HepG2 (cell line): Measurements from ENCODE around the gene RAB6B. TPM values are rescaled to one million over a fixed set of nuclear protein-coding genes. Genes with fewer than 3 reads are reported as not detected.

ENCODE experiments used
- ATAC-seq: fragments of 200-7000 bp; cut with Tn5 transposase; 3 replicates; pipeline ENCODE4 v1.9.1; 2020; ENCODE audit warnings: mild to moderate bottlenecking, moderate library complexity
- BruUV-seq: library from RNA; stranded (reverse); fragments of 400-500 nt; replicated peaks from 2 replicates; lab custom pipeline; 2021; lab: Mats Ljungman, UMichigan
- CTCF ChIA-PET: fragments of 300-600 bp; formaldehyde crosslinking; extraction: SDS; loops from one replicate; lab custom pipeline; 2021; ENCODE audit warnings: low total read pairs, inconsistent platforms, low intra/inter-chr PET ratio; lab: Yijun Ruan, JAX
- POLR2A ChIA-PET: fragments of 350-600 bp; sonication (Branson Sonifier 250); formaldehyde crosslinking; loops from one replicate; lab custom pipeline; 2020; ENCODE audit warnings: antibody characterized with exemption, inconsistent platforms; lab: Yijun Ruan, JAX
- DNase-seq: peaks from one replicate; pipeline ENCODE4 v3.0.0-alpha.2; 2015; ENCODE audit warnings: low spot score
- FAIRE-seq: peaks from 3 replicates; lab custom pipeline; 2011; peaks lifted over from hg19 to GRCh38; lab: Jason Lieb, UNC
- H2AFZ ChIP-seq: one replicate; pipeline ENCODE4 v1.6.1; 2011; ENCODE audit warnings: low read length, inconsistent platforms
- H3K27ac ChIP-seq: fragments of 300-600 bp; 3 replicates; pipeline ENCODE4 v1.8.0; 2011; ENCODE audit warnings: mixed run types, mild to moderate bottlenecking, mixed read lengths, low read length, inconsistent platforms; ENCODE audit not compliant: insufficient read depth; ENCODE audit errors: extremely low read length
- H3K27me3 ChIP-seq, 2 experiments: fragments of 200-600 bp in 1 of 2; 2 replicates in 1 of 2; 3 replicates in 1 of 2; pipeline versions ENCODE4 v1.6.0 to v1.8.0; 2011; ENCODE audit warnings: low read length in 2 of 2, mild to moderate bottlenecking in 2 of 2, moderate library complexity in 2 of 2, inconsistent platforms in 1 of 2; ENCODE audit not compliant: insufficient read depth in 2 of 2, control insufficient read depth in 1 of 2
- H3K36me3 ChIP-seq, 2 experiments: fragments of 200-600 bp in 1 of 2; replicated peaks in 1 of 2; 2 replicates in 1 of 2; 3 replicates in 1 of 2; pipeline versions ENCODE4 v1.5.1 to v1.8.0; 2011; ENCODE audit warnings: low read length in 2 of 2, inconsistent platforms in 1 of 2; ENCODE audit not compliant: insufficient read depth in 2 of 2, control insufficient read depth in 1 of 2
- H3K4me1 ChIP-seq: 2 replicates; pipeline ENCODE4 v1.5.1; 2012; ENCODE audit warnings: low read length, inconsistent platforms; ENCODE audit not compliant: insufficient read depth
- H3K4me2 ChIP-seq: 2 replicates; pipeline ENCODE4 v1.6.0; 2011; ENCODE audit warnings: low read depth, low read length, inconsistent platforms
- H3K4me3 ChIP-seq, 3 experiments: fragments of 200-600 bp in 1 of 3; sonication (generic), shearing (Covaris generic) in 1 of 3; replicated peaks in 1 of 3; 2 replicates each; pipeline ENCODE4 v1.5.1; 2011 to 2016; ENCODE audit warnings: low read length in 3 of 3, inconsistent platforms in 2 of 3, low read depth in 2 of 3, mild to moderate bottlenecking in 2 of 3, control low read depth in 1 of 3, mixed read lengths in 1 of 3; ENCODE audit not compliant: insufficient read depth in 1 of 3
- H3K79me2 ChIP-seq: one replicate; pipeline ENCODE4 v1.6.1; 2011; ENCODE audit warnings: low read length, inconsistent platforms; ENCODE audit not compliant: insufficient read depth
- H3K9ac ChIP-seq: 2 replicates; pipeline ENCODE4 v1.6.0; 2011; ENCODE audit warnings: mild to moderate bottlenecking, low read depth, low read length, inconsistent platforms; ENCODE audit not compliant: insufficient read depth
- H3K9me3 ChIP-seq: 2 replicates; pipeline ENCODE4 v1.5.1; 2012; ENCODE audit warnings: mild to moderate bottlenecking, low read length
- H4K20me1 ChIP-seq: 2 replicates; pipeline ENCODE4 v1.6.0; 2011; ENCODE audit warnings: inconsistent platforms, mild to moderate bottlenecking, low read length, moderate library complexity; ENCODE audit not compliant: insufficient read depth
- CREB1 ChIP-seq, 2 experiments: fragments of 450-650 bp in 1 of 2; IDR thresholded peaks; 2 replicates each; pipeline ENCODE4 v1.6.1; 2016 to 2017; ENCODE audit warnings: control low read depth in 1 of 2, mild to moderate bottlenecking in 1 of 2, missing compliant biosample characterization in 1 of 2, missing genetic modification characterization in 1 of 2
- DNMT1 ChIP-seq: sonication (generic); formaldehyde crosslinking; IDR thresholded peaks from 2 replicates; pipeline ENCODE4 v1.5.1; 2020; ENCODE audit warnings: mild to moderate bottlenecking, missing genetic modification reagents
- IKZF4 ChIP-seq: sonication (generic); formaldehyde crosslinking; IDR thresholded peaks from 2 replicates; pipeline ENCODE4 v1.5.1; 2020; ENCODE audit warnings: borderline replicate concordance, mild to moderate bottlenecking, low read depth, missing genetic modification reagents; ENCODE audit errors: not compliant biosample characterization
- JUND ChIP-seq: sonication (generic); formaldehyde crosslinking; IDR thresholded peaks from 2 replicates; pipeline ENCODE4 v1.8.0; 2022; ENCODE audit warnings: mild to moderate bottlenecking, missing genetic modification reagents
- KAT2B ChIP-seq: fragments of 150-350 bp; IDR thresholded peaks from 2 replicates; pipeline ENCODE4 v1.6.1; 2014; ENCODE audit warnings: low read depth, low read length, borderline replicate concordance
- KLF15 ChIP-seq: sonication (generic); formaldehyde crosslinking; IDR thresholded peaks from 2 replicates; pipeline ENCODE4 v1.8.1; 2023; ENCODE audit warnings: borderline replicate concordance, mild to moderate bottlenecking, inconsistent platforms, missing genetic modification reagents, mixed read lengths
- MAFK ChIP-seq, 2 experiments: IDR thresholded peaks in 1 of 2; conservative IDR thresholded peaks in 1 of 2; 2 replicates each; pipeline ENCODE4 v1.6.1; 2011; ENCODE audit warnings: improper control_type of control experiment in 2 of 2, low read length in 2 of 2
- MTF2 ChIP-seq: sonication (generic); formaldehyde crosslinking; IDR thresholded peaks from 2 replicates; pipeline ENCODE4 v1.5.0; 2020; ENCODE audit warnings: missing genetic modification reagents, borderline replicate concordance
- PLRG1 ChIP-seq: fragments of 450-650 bp; conservative IDR thresholded peaks from 2 replicates; pipeline ENCODE4 v1.6.1; 2016
- SMYD3 ChIP-seq: sonication (generic); formaldehyde crosslinking; IDR thresholded peaks from 2 replicates; pipeline ENCODE4 v1.8.1; 2023; ENCODE audit warnings: mild to moderate bottlenecking, missing genetic modification reagents
- SP140L ChIP-seq: sonication (generic); formaldehyde crosslinking; IDR thresholded peaks from 2 replicates; pipeline ENCODE4 v1.4.0; 2020; ENCODE audit warnings: missing genetic modification reagents, borderline replicate concordance
- SUZ12 ChIP-seq: fragments of 150-350 bp; IDR thresholded peaks from 2 replicates; pipeline ENCODE4 v1.6.1; 2014; ENCODE audit warnings: low read depth, low read length
- TBX2 ChIP-seq: sonication (generic); formaldehyde crosslinking; IDR thresholded peaks from 2 replicates; pipeline ENCODE4 v1.5.0; 2020; ENCODE audit warnings: missing genetic modification reagents, mild to moderate bottlenecking, borderline replicate concordance
- ZNF205 ChIP-seq: IDR thresholded peaks from 2 replicates; pipeline ENCODE4 v1.6.1; 2018; ENCODE audit warnings: missing biosample characterization, missing genetic modification reagents
- ZNF260 ChIP-seq: sonication (generic); formaldehyde crosslinking; IDR thresholded peaks from 2 replicates; pipeline ENCODE4 v1.4.0; 2020; ENCODE audit warnings: missing genetic modification reagents, low read depth, mild to moderate bottlenecking, borderline replicate concordance
- ZNF281 ChIP-seq: sonication (generic); formaldehyde crosslinking; IDR thresholded peaks from 2 replicates; pipeline ENCODE4 v1.4.0; 2020; ENCODE audit warnings: missing genetic modification reagents, borderline replicate concordance
- ZNF629 ChIP-seq: sonication (generic); formaldehyde crosslinking; conservative IDR thresholded peaks from 2 replicates; pipeline ENCODE4 v1.5.0; 2020; ENCODE audit warnings: missing genetic modification reagents
- WGBS: methylation state at CpG from one replicate; pipeline ENCODE4 v1.1.6; 2017; ENCODE audit warnings: low lambda C conversion rate; 5-methylcytosine and 5-hydroxymethylcytosine counted together
- in situ Hi-C: cut with HindIII; loops from 2 replicates; pipeline ENCODE4 v1.10.0; 2017; ENCODE audit warnings: low pct_unique_long_range_greater_than_20kb; ENCODE audit not compliant: extremely low pct_ligation_motif_present
- intact Hi-C: fragments of 100-400 bp; cut with micrococcal nuclease; formaldehyde crosslinking; loops from one replicate; pipeline ENCODE4 v1.10.0; 2022; ENCODE audit not compliant: unreplicated experiment
- polyA plus RNA-seq, 8 experiments: library from polyadenylated mRNA; depleted of rRNA in 3 of 8; stranded (reverse) in 7 of 8; unstranded in 1 of 8; fragments of >200 nt; fragmentation: Illumina TruSeq in 4 of 8; extraction: Trizol in 4 of 8; gene quantifications; 2 replicates each; pipeline versions ENCODE4 v1.2.1 to v1.2.3, GENCODE V29; 2011 to 2016; ENCODE audit warnings: low read depth in 4 of 8, missing spikeins in 1 of 8, mixed read lengths in 1 of 8; ENCODE audit not compliant: insufficient read depth in 1 of 8
- total RNA-seq, 5 experiments: library from RNA; depleted of rRNA; stranded (reverse); fragments of >200 nt; fragmentation: Illumina TruSeq; extraction: Trizol; gene quantifications; 2 replicates each; pipeline ENCODE4 v1.2.3, GENCODE V29; 2016; ENCODE audit warnings: low read depth in 1 of 5
- TF ChIP-seq, protein P1 (sequence below): sonication (generic); formaldehyde crosslinking; IDR thresholded peaks from 2 replicates; pipeline ENCODE4 v1.9.0; 2021; ENCODE audit warnings: missing genetic modification reagents, borderline replicate concordance

RAB6B gene
- total and polyA plus RNA-seq, 2 of the 13 experiments (the other 11 are each of a cell fraction or from before 2014, with no cell fraction given), result 0.16 TPM; not detected in 1

GRCh38 chr3:133805702-133806475, 89.8 kb downstream of the RAB6B start, which contains the start of gene SRPRB (continued):
- TF ChIP-seq JUND (no peak), KAT2B (no peak), TBX2 (CRISPR knock-in tag) (peak; percentile 56), ZNF281 (CRISPR knock-in tag) (no peak), MAFK (conservative IDR thresholded peaks at IDR 0.05 in 1 of 2, IDR thresholded peaks at IDR 0.05 in 1 of 2; ENCODE audit: low read length in 2 of 2) (no peak), SMYD3 (CRISPR knock-in tag) (no peak), PLRG1 (no peak)

DNA sequence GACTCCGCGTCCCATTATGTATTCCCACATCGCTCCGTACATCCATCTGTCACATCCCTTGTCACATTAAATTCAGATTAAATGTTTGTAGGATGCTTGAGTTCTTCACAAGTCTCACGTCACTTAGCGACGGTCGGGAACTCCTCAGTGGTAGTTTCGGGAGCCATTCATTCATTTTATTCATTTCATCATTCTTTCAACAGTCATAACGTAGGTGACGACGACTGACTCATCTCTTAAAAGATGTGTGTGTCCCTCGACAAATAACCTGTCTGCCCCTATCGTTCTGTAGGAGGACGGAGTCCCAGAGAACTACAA, 90.3 kb downstream of the RAB6B start:
- Histone ChIP-seq H3K27ac (no peak overlapping the region), H3K4me2 (peak overlapping the region; percentile 78), H3K36me3 (peaks cover 3 to 10% of the 10 kb centered on the region in 2 experiments; a peak in 3 of 5 replicates), H3K27me3 (no peaks in the 10 kb centered on the region; a peak in 1 of 5 replicates), H3K9me3 (no peaks in the 10 kb centered on the region), H3K9ac (no peak overlapping the region), H3K4me3 (peak overlapping the region; percentile 77 to 91 (median 85)), H3K79me2 (peaks cover 18% of the 10 kb centered on the region), H3K4me1 (peaks cover 30% of the 10 kb centered on the region), H4K20me1 (no peaks in the 10 kb centered on the region), H2AFZ (peak overlapping the region; percentile 98)
- 16% methylated on average over 15 of the region's 15 CpGs for WGBS
- BruUV-seq, result no TSS peak
- intact Hi-C loops (loop anchor here (5.0 kb wide), 1 partner anchor 58 kb away; the partner anchor contains the start of gene TF), in situ Hi-C loops (no loop called here)
- CTCF ChIA-PET, result no interaction called here
- DNase-seq (no peak), FAIRE-seq (peak; percentile 89), ATAC-seq (no peak)
- POLR2A ChIA-PET, result interaction anchor here (1.5 kb wide), 1 partner anchor 59 kb away, joined by 4 read pairs; the partner anchor contains the start of gene TF
- no peak for TF ChIP-seq ZNF260
- TF ChIP-seq DNMT1 (CRISPR knock-in tag), result 0 out of 2 replicates have a peak, but pooled peaks have one; percentile 10
- TF ChIP-seq, protein P1, sequence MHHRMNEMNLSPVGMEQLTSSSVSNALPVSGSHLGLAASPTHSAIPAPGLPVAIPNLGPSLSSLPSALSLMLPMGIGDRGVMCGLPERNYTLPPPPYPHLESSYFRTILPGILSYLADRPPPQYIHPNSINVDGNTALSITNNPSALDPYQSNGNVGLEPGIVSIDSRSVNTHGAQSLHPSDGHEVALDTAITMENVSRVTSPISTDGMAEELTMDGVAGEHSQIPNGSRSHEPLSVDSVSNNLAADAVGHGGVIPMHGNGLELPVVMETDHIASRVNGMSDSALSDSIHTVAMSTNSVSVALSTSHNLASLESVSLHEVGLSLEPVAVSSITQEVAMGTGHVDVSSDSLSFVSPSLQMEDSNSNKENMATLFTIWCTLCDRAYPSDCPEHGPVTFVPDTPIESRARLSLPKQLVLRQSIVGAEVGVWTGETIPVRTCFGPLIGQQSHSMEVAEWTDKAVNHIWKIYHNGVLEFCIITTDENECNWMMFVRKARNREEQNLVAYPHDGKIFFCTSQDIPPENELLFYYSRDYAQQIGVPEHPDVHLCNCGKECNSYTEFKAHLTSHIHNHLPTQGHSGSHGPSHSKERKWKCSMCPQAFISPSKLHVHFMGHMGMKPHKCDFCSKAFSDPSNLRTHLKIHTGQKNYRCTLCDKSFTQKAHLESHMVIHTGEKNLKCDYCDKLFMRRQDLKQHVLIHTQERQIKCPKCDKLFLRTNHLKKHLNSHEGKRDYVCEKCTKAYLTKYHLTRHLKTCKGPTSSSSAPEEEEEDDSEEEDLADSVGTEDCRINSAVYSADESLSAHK (CRISPR knock-in tag), result no peak
- no peak for TF ChIP-seq IKZF4 (CRISPR knock-in tag)
- TF ChIP-seq SUZ12, result no peak
- TF ChIP-seq SP140L, result 0 out of 2 replicates have a peak, but pooled peaks have one; percentile 38
- no peak for TF ChIP-seq KLF15
- TF ChIP-seq ZNF205, result no peak
- TF ChIP-seq CREB1 (IDR thresholded peaks at IDR 0.05), result peak; percentile 69; the same call in 1 of the 2 replicates
- TF ChIP-seq CREB1 (CRISPR knock-in tag; IDR thresholded peaks at IDR 0.05), result peak; percentile 89
- no peak for TF ChIP-seq ZNF629 (CRISPR knock-in tag)
- TF ChIP-seq MTF2 (CRISPR knock-in tag), result 0 out of 2 replicates have a peak, but pooled peaks have one; percentile 1
